Measurements from ENCODE around the gene PCSK5. TPM values are rescaled to one million over a fixed set of nuclear protein-coding genes. Genes with fewer than 3 reads are reported as not detected.

Gene PCSK5
- polyA plus RNA-seq, 3 donors, result 4.8 to 13.0 (median 7.1) TPM

GRCh38 chr9:76290555-76290954 lies 400.1 kb downstream of the PCSK5 start:
- Histone ChIP-seq H3K4me2 (replicated peaks; ENCODE audit: extremely low read depth, low read length, poor library complexity, severe bottlenecking) (no peak overlapping the region), H3K9ac (ENCODE audit: insufficient read depth, low read length, poor library complexity, severe bottlenecking) (no peak overlapping the region), H3K4me1 (ENCODE audit: control insufficient read depth in 1 of 2, insufficient read depth in 2 of 2, low read length in 2 of 2) (peaks cover 8 to 9% of the 10 kb centered on the region in 2 donors), H3K79me2 (ENCODE audit: insufficient read depth, low read length) (no peaks in the 10 kb centered on the region), H3K27ac (ENCODE audit: low read depth in 1 of 2, low read length in 2 of 2) (no peak overlapping the region), H2AFZ (ENCODE audit: insufficient read depth, low read depth, low read length, poor library complexity, severe bottlenecking) (no peak overlapping the region), H3K27me3 (ENCODE audit: control insufficient read depth in 2 of 2, insufficient read depth in 2 of 2, low read length in 2 of 2) (no peaks in the 10 kb centered on the region), H3K4me3 (replicated peaks in 1 of 3; ENCODE audit: low read depth in 2 of 3, low read length in 3 of 3) (no peak overlapping the region), H3K9me3 (replicated peaks in 1 of 2; ENCODE audit: control insufficient read depth in 1 of 2, insufficient read depth in 1 of 2, low read length in 2 of 2) (no peaks in the 10 kb centered on the region), H3K36me3 (replicated peaks in 1 of 2; ENCODE audit: control insufficient read depth in 1 of 2, insufficient read depth in 2 of 2, low read length in 2 of 2) (no peaks in the 10 kb centered on the region), H4K20me1 (ENCODE audit: insufficient read depth, low read length) (no peaks in the 10 kb centered on the region)
- no peak overlapping the region for H3K27ac Mint-ChIP-seq
- H3K27me3 Mint-ChIP-seq (ENCODE audit: low read depth in 3 of 3), result peaks cover 0 to 4% (median 0%) of the 10 kb centered on the region in 3 donors
- no peaks in the 10 kb centered on the region for H3K9me3 Mint-ChIP-seq
- H3K4me3 Mint-ChIP-seq, result no peak overlapping the region
- H3K4me1 Mint-ChIP-seq, result peaks cover 29% of the 10 kb centered on the region
- WGBS (ENCODE audit: insufficient coverage), result 91% methylated on average over 1 of the region's 2 CpGs
- no peak for DNase-seq
- intact Hi-C loops (cut with micrococcal nuclease), result no loop called here
- no peaks in the 10 kb centered on the region for H3K36me3 Mint-ChIP-seq
- no peak for TF ChIP-seq CTCF (IDR thresholded peaks at IDR 0.05)

- H3K9me3 Mint-ChIP-seq, result no peaks in the 10 kb centered on the region
- H3K27ac Mint-ChIP-seq, result no peak overlapping the region
- H2AFZ ChIP-seq (ENCODE audit: insufficient read depth, low read depth, low read length, poor library complexity, severe bottlenecking), result peak overlapping the region; percentile 12
- peaks cover 0 to 4% (median under 1%) of the 10 kb centered on the region in 3 donors for H3K27me3 Mint-ChIP-seq (ENCODE audit: low read depth in 3 of 3)
- no peaks in the 10 kb centered on the region for H3K9me3 ChIP-seq (replicated peaks in 1 of 2; ENCODE audit: control insufficient read depth in 1 of 2, insufficient read depth in 1 of 2, low read length in 2 of 2)
- no peak overlapping the region for H3K4me2 ChIP-seq (replicated peaks; ENCODE audit: extremely low read depth, low read length, poor library complexity, severe bottlenecking)
- no peak overlapping the region for H3K4me3 Mint-ChIP-seq
- H3K9ac ChIP-seq (ENCODE audit: insufficient read depth, low read length, poor library complexity, severe bottlenecking), result no peak overlapping the region
- H3K4me1 Mint-ChIP-seq, result peaks cover 30% of the 10 kb centered on the region
- H3K4me3 ChIP-seq (replicated peaks in 1 of 3; ENCODE audit: low read depth in 2 of 3, low read length in 3 of 3), result no peak overlapping the region
- no peaks in the 10 kb centered on the region for H3K27me3 ChIP-seq (ENCODE audit: control insufficient read depth in 2 of 2, insufficient read depth in 2 of 2, low read length in 2 of 2)
- no peak overlapping the region for H3K27ac ChIP-seq (ENCODE audit: low read depth in 1 of 2, low read length in 2 of 2)
- H3K79me2 ChIP-seq (ENCODE audit: insufficient read depth, low read length), result no peaks in the 10 kb centered on the region
- no peaks in the 10 kb centered on the region for H3K36me3 ChIP-seq (replicated peaks in 1 of 2; ENCODE audit: control insufficient read depth in 1 of 2, insufficient read depth in 2 of 2, low read length in 2 of 2)
- intact Hi-C loops (cut with micrococcal nuclease), result no loop called here
- no peak for DNase-seq
- no peaks in the 10 kb centered on the region for H4K20me1 ChIP-seq (ENCODE audit: insufficient read depth, low read length)
- peaks cover 8 to 9% of the 10 kb centered on the region in 2 donors for H3K4me1 ChIP-seq (ENCODE audit: control insufficient read depth in 1 of 2, insufficient read depth in 2 of 2, low read length in 2 of 2)
- WGBS (ENCODE audit: insufficient coverage), result 73% methylated on average over 6 of the region's 7 CpGs
- TF ChIP-seq CTCF (IDR thresholded peaks at IDR 0.05), result no peak
- no peaks in the 10 kb centered on the region for H3K36me3 Mint-ChIP-seq
Observed at GRCh38 chr9:76292246-76292645, 401.8 kb downstream of the PCSK5 start.
